LNCaP clone FGC (cell line): ENCODE measurements around the gene SVOP.
"Not testable (repeated sequence)": the region's sequence is repeated elsewhere in the genome, so short reads cannot be mapped to it uniquely, and the experiment has no call there.

ENCODE experiments used
- DNase-seq: peaks from one replicate; pipeline ENCODE4 v3.0.0-alpha.2; 2011; ENCODE audit warnings: low read depth
- H3K4me3 ChIP-seq: 2 replicates; pipeline ENCODE4 v1.5.1; 2011; ENCODE audit warnings: mild to moderate bottlenecking, low read depth, low read length, control low read depth
- CTCF ChIP-seq: IDR thresholded peaks from 2 replicates; pipeline ENCODE4 v1.5.1; 2012; ENCODE audit warnings: mild to moderate bottlenecking; ENCODE audit not compliant: control insufficient read depth, insufficient read depth; ENCODE audit errors: extremely low read depth

Gene SVOP

GRCh38 chr12:109047081-109047805, 26.4 kb upstream of the SVOP start:
- DNase-seq: no peak
- no peak overlapping the region for H3K4me3 ChIP-seq
- TF ChIP-seq CTCF: no peak

GRCh38 chr12:109044241-109044640, 23.4 kb upstream of the SVOP start:
- DNase-seq: no peak
- no peak overlapping the region for H3K4me3 ChIP-seq
- TF ChIP-seq CTCF: no peak

GRCh38 chr12:109036975-109037374, 16.1 kb upstream of the SVOP start:
- H3K4me3 ChIP-seq: no peak overlapping the region
- TF ChIP-seq CTCF: no peak
- DNase-seq: no peak

GRCh38 chr12:109033239-109034196, 12.7 kb upstream of the SVOP start:
- no peak for DNase-seq
- TF ChIP-seq CTCF: no peak

GRCh38 chr12:109029411-109029810, 8.5 kb upstream of the SVOP start:
- no peak for TF ChIP-seq CTCF
- H3K4me3 ChIP-seq: no peak overlapping the region
- no peak for DNase-seq

More at GRCh38 chr12:109033239-109034196, 12.7 kb upstream of the SVOP start:
- no peak overlapping the region for H3K4me3 ChIP-seq

GRCh38 chr12:109028624-109029023, 7.8 kb upstream of the SVOP start:
- DNase-seq, H3K4me3 ChIP-seq: not testable (repeated sequence)

GRCh38 chr12:109027767-109028166, 6.9 kb upstream of the SVOP start:
- DNase-seq: no peak
- H3K4me3 ChIP-seq: no peak overlapping the region
- TF ChIP-seq CTCF: no peak
